ENCODE data around the gene ST7L.

Gene ST7L

DNA sequence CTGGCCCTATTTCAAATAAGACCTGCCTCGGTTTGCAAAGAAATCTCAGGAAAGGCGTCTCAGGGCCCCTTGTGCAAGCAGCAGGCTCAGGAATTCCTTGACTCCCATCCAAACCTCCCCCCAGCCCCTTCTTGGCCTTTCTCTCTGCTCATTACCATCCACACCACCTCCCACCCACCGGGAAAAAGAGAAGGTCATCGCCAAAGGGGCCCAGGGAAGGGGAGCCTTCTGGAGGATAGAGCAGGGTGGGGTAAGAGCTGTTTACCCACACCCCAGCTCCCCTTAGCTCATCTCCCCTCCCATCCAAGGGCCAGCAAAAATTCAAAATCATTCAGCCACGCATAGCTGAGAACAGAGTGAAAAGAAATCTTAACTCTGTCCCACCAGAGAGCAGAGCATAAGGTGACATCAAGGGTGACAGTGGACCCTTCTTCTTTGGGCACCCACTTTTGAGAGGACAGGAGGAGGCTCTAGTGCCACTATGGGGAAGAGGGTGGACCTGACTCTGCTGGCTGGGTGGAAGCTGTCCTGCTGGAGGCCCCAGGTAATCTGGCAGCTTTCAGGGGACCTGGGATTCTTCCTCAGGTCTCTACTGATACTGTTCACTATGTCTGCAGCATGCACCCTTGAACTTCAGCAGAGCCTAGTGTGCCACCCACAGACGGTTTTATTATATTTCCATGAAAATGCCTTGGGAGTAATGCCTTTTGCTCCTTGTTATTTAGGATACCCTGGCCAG lies 114.1 kb downstream of the ST7L start:
- TF ChIP-seq RAD21 (IDR thresholded peaks at IDR 0.05; ENCODE audit: low read depth) (peak; percentile 14; the same call in 1 of the 2 replicates), TCF12 (IDR thresholded peaks at IDR 0.05; ENCODE audit: low read depth) (no peak)

DNA sequence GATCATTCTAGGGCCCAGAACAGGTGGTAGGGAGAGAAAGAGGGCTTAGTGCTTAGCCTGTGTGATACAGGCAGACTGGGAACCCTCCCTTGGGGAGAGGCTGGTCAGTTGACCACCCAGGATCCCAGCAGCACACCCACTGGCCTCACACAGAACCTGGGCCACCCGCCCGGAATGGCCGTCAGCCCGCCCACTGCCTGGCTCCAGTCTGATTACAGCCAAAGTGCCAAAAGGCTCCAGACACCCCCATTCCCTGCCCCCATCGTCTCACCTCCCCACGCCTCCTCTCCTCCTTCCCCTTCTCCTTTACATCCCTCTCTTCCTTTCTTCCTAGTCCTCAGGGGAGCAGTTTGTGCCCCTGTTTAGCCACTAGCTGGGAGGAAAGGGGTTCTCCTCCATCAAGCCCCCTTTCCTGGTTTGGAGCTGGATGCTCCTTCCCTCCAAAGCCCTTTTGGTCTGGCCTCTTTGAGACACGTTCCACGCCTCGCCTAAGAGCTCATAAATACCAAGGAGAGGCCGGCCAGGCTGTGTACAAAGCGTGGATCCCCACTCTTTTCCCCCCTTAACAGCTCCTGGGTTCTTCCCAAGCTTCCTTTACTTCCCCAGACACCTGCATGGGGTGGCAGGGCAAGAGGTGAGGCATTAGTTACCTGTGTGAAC lies 114.8 kb downstream of the ST7L start:
- TF ChIP-seq NFIC (IDR thresholded peaks at IDR 0.05), result no peak
- TF ChIP-seq EP300 (IDR thresholded peaks at IDR 0.05; ENCODE audit: borderline replicate concordance), result no peak
- TF ChIP-seq ZBTB7A (IDR thresholded peaks at IDR 0.05; ENCODE audit: low read depth), result no peak
- TF ChIP-seq, protein P1, sequence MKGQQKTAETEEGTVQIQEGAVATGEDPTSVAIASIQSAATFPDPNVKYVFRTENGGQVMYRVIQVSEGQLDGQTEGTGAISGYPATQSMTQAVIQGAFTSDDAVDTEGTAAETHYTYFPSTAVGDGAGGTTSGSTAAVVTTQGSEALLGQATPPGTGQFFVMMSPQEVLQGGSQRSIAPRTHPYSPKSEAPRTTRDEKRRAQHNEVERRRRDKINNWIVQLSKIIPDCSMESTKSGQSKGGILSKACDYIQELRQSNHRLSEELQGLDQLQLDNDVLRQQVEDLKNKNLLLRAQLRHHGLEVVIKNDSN (IDR thresholded peaks at IDR 0.05), result no peak
- TF ChIP-seq, protein P2, sequence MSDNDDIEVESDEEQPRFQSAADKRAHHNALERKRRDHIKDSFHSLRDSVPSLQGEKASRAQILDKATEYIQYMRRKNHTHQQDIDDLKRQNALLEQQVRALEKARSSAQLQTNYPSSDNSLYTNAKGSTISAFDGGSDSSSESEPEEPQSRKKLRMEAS (IDR thresholded peaks at IDR 0.05), result no peak
- no peak for TF ChIP-seq CREB1 (IDR thresholded peaks at IDR 0.05; ENCODE audit: low read depth)
- no peak for TF ChIP-seq FOXM1 (IDR thresholded peaks at IDR 0.05; ENCODE audit: borderline replicate concordance, low read depth)
- no peak for TF ChIP-seq TEAD4 (IDR thresholded peaks at IDR 0.05)
- TF ChIP-seq EGR1 (IDR thresholded peaks at IDR 0.05), result no peak
- TF ChIP-seq YY1 (IDR thresholded peaks at IDR 0.05; ENCODE audit: low read depth), result no peak
- no peak for TF ChIP-seq RAD21 (IDR thresholded peaks at IDR 0.05; ENCODE audit: low read depth)
- TF ChIP-seq TCF12 (IDR thresholded peaks at IDR 0.05; ENCODE audit: low read depth), result no peak
- TF ChIP-seq TAF1 (IDR thresholded peaks at IDR 0.05; ENCODE audit: low read depth), result no peak
- TF ChIP-seq, protein P3, sequence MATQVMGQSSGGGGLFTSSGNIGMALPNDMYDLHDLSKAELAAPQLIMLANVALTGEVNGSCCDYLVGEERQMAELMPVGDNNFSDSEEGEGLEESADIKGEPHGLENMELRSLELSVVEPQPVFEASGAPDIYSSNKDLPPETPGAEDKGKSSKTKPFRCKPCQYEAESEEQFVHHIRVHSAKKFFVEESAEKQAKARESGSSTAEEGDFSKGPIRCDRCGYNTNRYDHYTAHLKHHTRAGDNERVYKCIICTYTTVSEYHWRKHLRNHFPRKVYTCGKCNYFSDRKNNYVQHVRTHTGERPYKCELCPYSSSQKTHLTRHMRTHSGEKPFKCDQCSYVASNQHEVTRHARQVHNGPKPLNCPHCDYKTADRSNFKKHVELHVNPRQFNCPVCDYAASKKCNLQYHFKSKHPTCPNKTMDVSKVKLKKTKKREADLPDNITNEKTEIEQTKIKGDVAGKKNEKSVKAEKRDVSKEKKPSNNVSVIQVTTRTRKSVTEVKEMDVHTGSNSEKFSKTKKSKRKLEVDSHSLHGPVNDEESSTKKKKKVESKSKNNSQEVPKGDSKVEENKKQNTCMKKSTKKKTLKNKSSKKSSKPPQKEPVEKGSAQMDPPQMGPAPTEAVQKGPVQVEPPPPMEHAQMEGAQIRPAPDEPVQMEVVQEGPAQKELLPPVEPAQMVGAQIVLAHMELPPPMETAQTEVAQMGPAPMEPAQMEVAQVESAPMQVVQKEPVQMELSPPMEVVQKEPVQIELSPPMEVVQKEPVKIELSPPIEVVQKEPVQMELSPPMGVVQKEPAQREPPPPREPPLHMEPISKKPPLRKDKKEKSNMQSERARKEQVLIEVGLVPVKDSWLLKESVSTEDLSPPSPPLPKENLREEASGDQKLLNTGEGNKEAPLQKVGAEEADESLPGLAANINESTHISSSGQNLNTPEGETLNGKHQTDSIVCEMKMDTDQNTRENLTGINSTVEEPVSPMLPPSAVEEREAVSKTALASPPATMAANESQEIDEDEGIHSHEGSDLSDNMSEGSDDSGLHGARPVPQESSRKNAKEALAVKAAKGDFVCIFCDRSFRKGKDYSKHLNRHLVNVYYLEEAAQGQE (IDR thresholded peaks at IDR 0.05; ENCODE audit: low read depth), result no peak
- no peak for TF ChIP-seq CEBPB (IDR thresholded peaks at IDR 0.05)

DNA sequence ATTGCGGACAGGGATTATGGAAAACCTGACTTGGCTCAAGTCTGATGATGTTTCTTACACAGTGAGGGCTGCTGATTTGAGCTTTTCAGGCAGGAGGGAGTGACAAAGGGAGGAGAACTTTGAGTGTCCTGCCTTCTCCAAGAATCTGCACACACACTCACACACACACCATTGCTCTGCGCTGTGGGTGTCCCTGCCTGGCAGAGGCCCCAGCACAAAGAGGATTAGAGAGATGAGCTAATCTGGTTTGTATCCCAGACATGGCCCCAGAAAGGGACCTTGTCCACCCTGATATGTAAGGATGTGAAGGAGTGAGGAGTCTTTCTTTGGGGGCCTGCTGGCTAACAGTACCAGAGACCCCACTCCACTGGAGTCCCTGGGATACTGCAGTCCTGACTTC lies 116.1 kb downstream of the ST7L start:
- TF ChIP-seq TCF12 (IDR thresholded peaks at IDR 0.05; ENCODE audit: low read depth), result no peak
- TF ChIP-seq CREB1 (IDR thresholded peaks at IDR 0.05; ENCODE audit: low read depth), result no peak
- TF ChIP-seq FOXM1 (IDR thresholded peaks at IDR 0.05; ENCODE audit: borderline replicate concordance, low read depth), result no peak
- no peak for TF ChIP-seq YY1 (IDR thresholded peaks at IDR 0.05; ENCODE audit: low read depth)
- TF ChIP-seq RAD21 (IDR thresholded peaks at IDR 0.05; ENCODE audit: low read depth), result no peak
- TF ChIP-seq, protein P3 (IDR thresholded peaks at IDR 0.05; ENCODE audit: low read depth), result no peak
- TF ChIP-seq ZBTB7A (IDR thresholded peaks at IDR 0.05; ENCODE audit: low read depth), result no peak
- TF ChIP-seq EP300 (IDR thresholded peaks at IDR 0.05; ENCODE audit: borderline replicate concordance), result no peak
- TF ChIP-seq TEAD4 (IDR thresholded peaks at IDR 0.05), result no peak
- no peak for TF ChIP-seq NFIC (IDR thresholded peaks at IDR 0.05)
- TF ChIP-seq CEBPB (IDR thresholded peaks at IDR 0.05), result no peak
- TF ChIP-seq, protein P1 (IDR thresholded peaks at IDR 0.05), result no peak
- TF ChIP-seq, protein P2 (IDR thresholded peaks at IDR 0.05), result no peak
- no peak for TF ChIP-seq TAF1 (IDR thresholded peaks at IDR 0.05; ENCODE audit: low read depth)
- no peak for TF ChIP-seq EGR1 (IDR thresholded peaks at IDR 0.05)

DNA sequence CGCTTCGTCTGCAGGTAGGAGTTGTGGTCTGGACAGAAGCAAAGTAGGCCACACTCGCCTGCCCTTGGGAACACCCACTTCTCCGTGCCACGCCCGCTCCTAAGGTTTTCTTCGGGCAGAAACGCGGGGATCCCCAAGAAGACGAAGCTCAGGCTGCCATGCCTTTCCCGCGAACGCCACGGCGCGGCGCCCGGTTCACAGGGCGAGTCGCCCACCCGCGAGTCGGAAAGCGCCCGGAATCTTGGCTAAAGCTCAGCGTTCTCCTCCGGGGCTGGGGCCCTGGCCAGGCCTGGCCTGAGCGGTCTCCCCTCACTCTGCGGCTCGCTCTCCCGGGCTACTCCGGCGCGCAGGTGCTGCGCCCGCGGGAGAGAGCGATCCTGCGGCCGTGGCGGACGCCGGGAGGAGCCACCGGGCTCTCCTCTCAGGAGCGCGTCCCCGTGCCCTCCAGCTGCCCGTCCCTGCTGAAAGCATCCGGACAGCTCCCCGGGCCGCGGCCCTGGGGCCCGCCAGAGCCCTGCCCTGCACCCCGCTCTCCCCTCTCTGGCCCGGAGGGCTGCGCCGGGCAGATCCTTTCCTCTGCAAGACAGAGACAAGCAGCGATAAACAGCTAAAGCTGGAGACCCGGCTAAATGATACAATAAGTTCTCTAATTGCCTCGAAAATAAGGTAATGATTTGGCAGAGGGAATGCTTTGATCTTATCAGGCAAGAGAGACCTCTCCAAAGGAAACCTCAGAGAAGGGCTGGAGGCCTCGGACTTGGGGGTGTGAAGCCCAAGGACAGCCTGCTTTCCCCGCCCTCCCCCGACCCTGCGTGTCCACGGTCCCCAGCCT lies 116.9 kb downstream of the ST7L start:
- TF ChIP-seq FOXM1 (IDR thresholded peaks at IDR 0.05; ENCODE audit: borderline replicate concordance, low read depth) (no peak), TEAD4 (IDR thresholded peaks at IDR 0.05) (no peak), ZBTB7A (IDR thresholded peaks at IDR 0.05; ENCODE audit: low read depth) (0 out of 2 replicates have a peak, but pooled peaks have one; percentile 47), RAD21 (IDR thresholded peaks at IDR 0.05; ENCODE audit: low read depth) (peak; percentile 68), TAF1 (IDR thresholded peaks at IDR 0.05; ENCODE audit: low read depth) (0 out of 2 replicates have a peak, but pooled peaks have one; percentile 28)
- TF ChIP-seq, protein P2 (IDR thresholded peaks at IDR 0.05), result peak; percentile 85
- TF ChIP-seq, protein P3 (IDR thresholded peaks at IDR 0.05; ENCODE audit: low read depth), result peak; percentile 61
